Stimulated activated memory B cell treated with anti-CD40 and anti-IgM and Interleukin-4, amounts not matched to agents 10 μg/mL and 1 μg/mL and 100 μg/mL, for 72 hours (primary cell): Measurements from ENCODE around the gene KCNJ10.

ENCODE experiments used
- ATAC-seq: fragments of 150-1000 bp; cut with Tn5 transposase; 2 replicates; pipeline ENCODE4 v1.10.0; 2021
- H3K27ac Mint-ChIP-seq: one replicate; pipeline ENCODE4 v1.8.0; 2022; ENCODE audit warnings: mild to moderate bottlenecking, mixed read lengths
- H3K27me3 Mint-ChIP-seq: one replicate; pipeline ENCODE4 v1.8.0; 2022; ENCODE audit warnings: mixed read lengths
- H3K36me3 Mint-ChIP-seq: one replicate; pipeline ENCODE4 v1.8.0; 2022; ENCODE audit warnings: mixed read lengths
- H3K4me1 Mint-ChIP-seq: one replicate; pipeline ENCODE4 v1.8.0; 2022; ENCODE audit warnings: mixed read lengths
- H3K4me3 Mint-ChIP-seq: one replicate; pipeline ENCODE4 v1.8.0; 2022; ENCODE audit warnings: mild to moderate bottlenecking, moderate library complexity, mixed read lengths
- H3K9me3 Mint-ChIP-seq: one replicate; pipeline ENCODE4 v1.8.0; 2022; ENCODE audit warnings: mixed read lengths

The KCNJ10 gene

GRCh38 chr1:160080381-160081100 is 10.6 kb upstream of the KCNJ10 start:
- H3K4me1 Mint-ChIP-seq: peaks cover 15% of the 10 kb centered on the region
- ATAC-seq: no peak
- peaks cover 49% of the 10 kb centered on the region for H3K27me3 Mint-ChIP-seq

DNA sequence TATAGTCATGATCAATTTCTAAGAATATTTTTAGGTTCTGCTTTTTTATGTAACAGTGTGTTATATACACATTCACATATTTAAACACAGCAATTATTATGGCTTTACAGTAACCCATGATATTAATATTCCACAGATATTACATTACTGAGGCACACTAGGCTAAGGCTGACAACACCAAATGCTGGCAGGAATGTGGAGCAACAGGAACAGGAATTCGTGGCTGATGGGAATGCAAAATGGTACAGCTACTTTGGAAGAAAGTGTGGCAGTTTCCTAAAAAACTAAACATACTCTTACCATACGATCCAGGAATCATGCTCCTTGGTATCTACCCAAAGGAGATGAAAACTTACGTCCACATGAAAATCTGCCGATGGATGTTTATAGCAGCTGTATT is 9.5 kb upstream of the KCNJ10 start:
- Mint-ChIP-seq H3K4me3 (no peak overlapping the region), H3K36me3 (no peaks in the 10 kb centered on the region), H3K9me3 (no peaks in the 10 kb centered on the region), H3K27ac (no peak overlapping the region), H3K27me3 (peaks cover 49% of the 10 kb centered on the region), H3K4me1 (peaks cover 12% of the 10 kb centered on the region)
- ATAC-seq: no peak

More at GRCh38 chr1:160080381-160081100, 10.6 kb upstream of the KCNJ10 start:
- H3K4me3 Mint-ChIP-seq: no peak overlapping the region
- no peak overlapping the region for H3K27ac Mint-ChIP-seq
- no peaks in the 10 kb centered on the region for H3K36me3 Mint-ChIP-seq
- H3K9me3 Mint-ChIP-seq: no peaks in the 10 kb centered on the region

DNA sequence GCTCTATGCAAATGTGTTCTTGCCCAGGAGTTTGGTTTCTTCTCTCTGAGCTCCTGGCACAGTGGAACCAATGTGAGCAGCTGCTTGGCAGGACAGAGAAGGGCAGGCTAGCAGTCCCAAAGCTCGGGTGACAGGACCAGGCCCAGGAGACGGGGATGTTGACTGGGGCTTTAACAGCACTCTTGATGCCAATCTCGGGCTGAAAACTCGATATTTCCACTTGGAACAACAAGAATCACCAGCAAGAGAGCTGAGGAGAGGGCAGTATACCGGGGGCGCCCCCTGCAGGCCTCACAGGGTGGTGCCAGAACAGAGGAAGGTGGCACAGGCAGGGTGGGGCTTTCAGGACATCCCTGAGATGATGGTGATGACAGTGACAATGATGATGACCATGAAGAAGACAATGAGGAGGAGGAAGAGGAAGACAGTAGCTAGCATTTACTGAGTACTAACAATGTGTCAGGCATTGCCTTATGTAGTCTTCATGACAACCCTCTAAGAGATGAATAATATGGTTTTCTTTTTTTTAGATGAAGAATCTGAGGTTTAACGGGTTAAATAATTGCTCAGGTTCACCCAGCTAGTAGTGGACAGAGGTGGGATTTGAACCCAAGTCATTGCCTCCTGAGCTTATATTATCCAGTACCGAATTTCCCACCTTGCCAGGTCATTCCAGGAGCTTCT is 8.7 kb upstream of the KCNJ10 start:
- Mint-ChIP-seq H3K9me3 (no peaks in the 10 kb centered on the region), H3K4me1 (peaks cover 6% of the 10 kb centered on the region), H3K36me3 (no peaks in the 10 kb centered on the region), H3K4me3 (no peak overlapping the region), H3K27me3 (peaks cover 49% of the 10 kb centered on the region), H3K27ac (no peak overlapping the region)
- ATAC-seq: no peak

- no peak overlapping the region for H3K27ac Mint-ChIP-seq
- H3K4me1 Mint-ChIP-seq: peaks cover 6% of the 10 kb centered on the region
- no peaks in the 10 kb centered on the region for H3K9me3 Mint-ChIP-seq
- peaks cover 41% of the 10 kb centered on the region for H3K27me3 Mint-ChIP-seq
- ATAC-seq: no peak
- H3K36me3 Mint-ChIP-seq: no peaks in the 10 kb centered on the region
- no peak overlapping the region for H3K4me3 Mint-ChIP-seq
These were observed 7.5 kb upstream of the KCNJ10 start for GRCh38 chr1:160077486-160077885.

DNA sequence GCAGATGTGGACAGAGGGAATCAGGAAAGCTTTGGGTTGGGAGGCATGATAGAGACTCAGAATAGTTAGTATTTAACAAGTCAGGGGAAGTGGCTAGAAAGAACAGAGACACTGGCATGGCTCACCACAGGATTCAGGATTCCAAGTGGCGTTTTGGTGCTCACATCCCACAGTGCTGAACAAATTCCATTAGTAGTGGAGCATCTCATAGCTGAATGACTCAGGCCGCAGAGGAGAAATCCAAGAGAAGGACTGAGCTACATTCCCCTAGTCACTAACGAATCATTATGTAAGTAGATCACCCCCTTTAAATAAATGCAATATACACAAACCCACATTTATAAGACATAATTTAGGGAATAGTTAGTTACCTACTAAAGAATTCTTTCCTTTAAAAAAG is 6.3 kb upstream of the KCNJ10 start:
- H3K4me1 Mint-ChIP-seq: peaks cover 9% of the 10 kb centered on the region
- ATAC-seq: no peak
- no peaks in the 10 kb centered on the region for H3K36me3 Mint-ChIP-seq

GRCh38 chr1:160075836-160076235 is 5.9 kb upstream of the KCNJ10 start:
- no peaks in the 10 kb centered on the region for H3K36me3 Mint-ChIP-seq
- H3K4me1 Mint-ChIP-seq: peaks cover 7% of the 10 kb centered on the region
- no peak overlapping the region for H3K4me3 Mint-ChIP-seq
- no peak for ATAC-seq
- H3K27ac Mint-ChIP-seq: no peak overlapping the region
- H3K27me3 Mint-ChIP-seq: peaks cover 34% of the 10 kb centered on the region
- no peaks in the 10 kb centered on the region for H3K9me3 Mint-ChIP-seq

More for the DNA sequence above, 6.3 kb upstream of the KCNJ10 start:
- Mint-ChIP-seq H3K27ac (no peak overlapping the region), H3K4me3 (no peak overlapping the region), H3K27me3 (peaks cover 34% of the 10 kb centered on the region), H3K9me3 (no peaks in the 10 kb centered on the region)

DNA sequence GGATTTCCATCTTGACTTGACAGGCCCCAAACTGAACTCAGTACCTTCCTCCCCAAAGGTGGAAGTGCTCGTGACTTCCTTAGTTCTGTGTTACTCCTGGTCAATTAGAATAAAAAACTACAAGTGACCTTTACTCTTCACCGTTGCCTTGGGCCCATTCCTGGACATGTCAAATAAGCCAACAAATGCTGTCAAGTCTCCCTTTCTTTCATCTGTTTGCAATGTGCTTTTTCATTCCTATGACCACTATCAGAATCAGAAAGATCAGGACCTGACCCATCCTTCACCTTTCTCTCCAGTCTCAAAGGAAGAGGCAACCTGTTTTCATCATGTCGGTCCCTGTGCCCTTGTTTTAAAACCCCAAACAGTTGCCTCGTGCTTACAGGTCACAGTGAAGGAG is 4.9 kb upstream of the KCNJ10 start:
- Mint-ChIP-seq H3K4me1 (peaks cover 17% of the 10 kb centered on the region), H3K27me3 (peaks cover 36% of the 10 kb centered on the region), H3K27ac (no peak overlapping the region), H3K4me3 (no peak overlapping the region), H3K36me3 (no peaks in the 10 kb centered on the region), H3K9me3 (no peaks in the 10 kb centered on the region)
- ATAC-seq: no peak

GRCh38 chr1:160071289-160071688 is 1.3 kb upstream of the KCNJ10 start:
- Mint-ChIP-seq H3K4me3 (no peak overlapping the region), H3K27me3 (peaks cover 44% of the 10 kb centered on the region), H3K4me1 (peaks cover 21% of the 10 kb centered on the region), H3K27ac (no peak overlapping the region), H3K9me3 (no peaks in the 10 kb centered on the region), H3K36me3 (no peaks in the 10 kb centered on the region)
- ATAC-seq: no peak

DNA sequence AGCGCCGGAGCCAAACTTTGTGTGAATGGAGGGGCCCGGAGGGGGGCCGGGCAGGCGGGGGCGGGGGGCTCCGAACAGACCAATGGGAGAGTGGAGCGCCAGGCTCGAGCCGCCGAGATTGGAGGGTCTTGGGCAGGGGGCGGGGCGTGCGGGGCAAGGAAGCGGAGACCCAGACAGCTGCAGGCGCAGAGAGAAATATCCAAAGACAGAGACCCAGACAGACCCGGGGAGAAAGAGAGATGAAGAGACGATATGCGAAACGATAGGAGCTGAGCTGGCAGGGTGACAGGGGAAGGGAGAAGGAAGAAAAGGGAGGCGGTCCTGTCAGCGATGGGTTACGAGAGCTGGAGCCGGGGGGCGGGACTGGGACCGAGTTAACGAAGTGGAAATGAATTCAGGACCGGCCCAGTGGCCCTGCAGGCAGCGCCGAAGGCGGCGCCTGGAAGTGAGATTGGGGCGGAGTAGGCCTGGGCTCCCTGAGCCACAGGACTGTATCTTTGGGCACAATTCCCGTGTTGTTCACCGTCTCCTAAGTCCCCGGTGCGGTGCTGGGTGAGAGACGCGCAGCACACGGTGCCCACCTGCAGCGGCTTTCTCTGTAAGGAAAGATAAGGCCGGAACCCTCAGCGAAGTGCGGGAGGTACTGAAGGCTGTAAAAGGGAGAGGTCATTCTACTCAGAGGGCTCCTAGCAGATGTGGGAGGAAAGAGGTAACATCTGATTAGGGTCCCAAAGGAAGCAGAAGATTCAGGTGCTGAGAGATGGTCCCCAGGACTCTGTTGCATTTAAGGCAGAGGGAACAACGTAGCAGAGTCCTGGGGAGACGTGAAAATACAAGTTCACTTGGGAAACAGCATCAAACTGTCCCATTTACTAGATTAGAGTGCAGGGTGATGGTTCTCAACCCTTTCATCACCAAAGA is 543 bp upstream of the KCNJ10 start:
- Mint-ChIP-seq H3K4me3 (peak overlapping the region; percentile 80), H3K4me1 (peaks cover 21% of the 10 kb centered on the region), H3K36me3 (no peaks in the 10 kb centered on the region), H3K9me3 (no peaks in the 10 kb centered on the region), H3K27ac (peak overlapping the region; percentile 16), H3K27me3 (peaks cover 44% of the 10 kb centered on the region)
- ATAC-seq: peak; percentile 77

- no peak overlapping the region for H3K27ac Mint-ChIP-seq
- H3K27me3 Mint-ChIP-seq: peaks cover 44% of the 10 kb centered on the region
- H3K9me3 Mint-ChIP-seq: no peaks in the 10 kb centered on the region
- H3K4me3 Mint-ChIP-seq: no peak overlapping the region
- peaks cover 21% of the 10 kb centered on the region for H3K4me1 Mint-ChIP-seq
- no peak for ATAC-seq
- no peaks in the 10 kb centered on the region for H3K36me3 Mint-ChIP-seq
These were observed 1.7 kb downstream of the KCNJ10 start for GRCh38 chr1:160068225-160068624.

GRCh38 chr1:160066829-160067745 is 2.9 kb downstream of the KCNJ10 start:
- H3K4me1 Mint-ChIP-seq: peaks cover 21% of the 10 kb centered on the region
- peaks cover 44% of the 10 kb centered on the region for H3K27me3 Mint-ChIP-seq
- no peak overlapping the region for H3K4me3 Mint-ChIP-seq
- no peaks in the 10 kb centered on the region for H3K36me3 Mint-ChIP-seq
- no peaks in the 10 kb centered on the region for H3K9me3 Mint-ChIP-seq
- H3K27ac Mint-ChIP-seq: no peak overlapping the region
- ATAC-seq: no peak

GRCh38 chr1:160064746-160065145 is 5.2 kb downstream of the KCNJ10 start:
- H3K27me3 Mint-ChIP-seq: peaks cover 32% of the 10 kb centered on the region
- H3K27ac Mint-ChIP-seq: no peak overlapping the region
- H3K4me3 Mint-ChIP-seq: no peak overlapping the region
- no peak for ATAC-seq
- peaks cover 4% of the 10 kb centered on the region for H3K4me1 Mint-ChIP-seq
- no peaks in the 10 kb centered on the region for H3K9me3 Mint-ChIP-seq
- no peaks in the 10 kb centered on the region for H3K36me3 Mint-ChIP-seq

DNA sequence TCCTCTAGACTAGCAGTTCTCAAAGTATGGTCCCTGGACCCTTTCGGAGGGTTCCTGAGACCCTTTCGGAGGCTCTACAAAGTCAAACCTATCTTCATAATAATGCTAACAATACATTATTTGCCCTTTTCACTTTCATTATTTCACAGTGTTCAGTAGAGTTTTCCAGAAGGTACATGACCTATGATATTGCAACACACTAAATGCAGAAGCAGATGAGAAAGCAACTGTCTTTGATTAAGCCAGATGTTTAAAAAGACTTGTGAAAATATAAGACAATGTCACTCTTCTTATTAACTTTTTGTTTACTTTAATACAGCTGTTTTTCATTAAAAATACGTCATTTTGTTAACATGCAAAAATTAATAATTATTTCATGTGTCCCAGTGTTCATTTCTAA is 5.8 kb downstream of the KCNJ10 start:
- Mint-ChIP-seq H3K27me3 (peaks cover 32% of the 10 kb centered on the region), H3K36me3 (no peaks in the 10 kb centered on the region), H3K4me3 (no peak overlapping the region), H3K4me1 (no peaks in the 10 kb centered on the region), H3K9me3 (no peaks in the 10 kb centered on the region), H3K27ac (no peak overlapping the region)
- ATAC-seq: no peak

GRCh38 chr1:160063176-160063575 is 6.8 kb downstream of the KCNJ10 start:
- Mint-ChIP-seq H3K9me3 (no peaks in the 10 kb centered on the region), H3K4me3 (no peak overlapping the region), H3K36me3 (no peaks in the 10 kb centered on the region), H3K27me3 (peaks cover 34% of the 10 kb centered on the region), H3K4me1 (no peaks in the 10 kb centered on the region), H3K27ac (no peak overlapping the region)
- ATAC-seq: no peak

GRCh38 chr1:160062230-160062532 is 7.8 kb downstream of the KCNJ10 start:
- Mint-ChIP-seq H3K27me3 (peaks cover 37% of the 10 kb centered on the region), H3K9me3 (no peaks in the 10 kb centered on the region), H3K4me1 (no peaks in the 10 kb centered on the region), H3K27ac (no peak overlapping the region), H3K4me3 (no peak overlapping the region), H3K36me3 (no peaks in the 10 kb centered on the region)
- ATAC-seq: no peak
